HG03159 (cell line): ENCODE results near the gene SCD5.

Source experiments
- ATAC-seq: cut with Tn5 transposase; IDR thresholded peaks from one replicate; pipeline ENCODE4 v1.9.1; 2021; ENCODE audit warnings: mild to moderate bottlenecking, moderate library complexity; ENCODE audit not compliant: unreplicated experiment

Gene SCD5

GRCh38 chr4:82773057-82773456, 25.5 kb downstream of the SCD5 start:
- ATAC-seq, result no peak

- no peak for ATAC-seq
These were observed 28.0 kb downstream of the SCD5 start for GRCh38 chr4:82770607-82771006.

GRCh38 chr4:82765134-82765533, 33.5 kb downstream of the SCD5 start:
- no peak for ATAC-seq

- ATAC-seq, result no peak
These were observed 37.4 kb downstream of the SCD5 start for GRCh38 chr4:82761229-82761628.

- no peak for ATAC-seq
These were observed 39.6 kb downstream of the SCD5 start for GRCh38 chr4:82758701-82759685.

GRCh38 chr4:82756061-82756460, 42.5 kb downstream of the SCD5 start:
- ATAC-seq, result no peak

- ATAC-seq, result no peak
These were observed 42.9 kb downstream of the SCD5 start for GRCh38 chr4:82755650-82756049.

- ATAC-seq, result no peak
These were observed 44.0 kb downstream of the SCD5 start for GRCh38 chr4:82754513-82755165.

GRCh38 chr4:82753725-82754410, 44.7 kb downstream of the SCD5 start:
- no peak for ATAC-seq

- ATAC-seq, result no peak
These were observed 45.4 kb downstream of the SCD5 start for GRCh38 chr4:82753238-82753637.

- no peak for ATAC-seq
These were observed 49.7 kb downstream of the SCD5 start for GRCh38 chr4:82748810-82749470.

- ATAC-seq, result no peak
These were observed 50.7 kb downstream of the SCD5 start for GRCh38 chr4:82747686-82748575.

- ATAC-seq, result no peak
These were observed 51.7 kb downstream of the SCD5 start for GRCh38 chr4:82746705-82747574.

- ATAC-seq, result no peak
These were observed 53.3 kb downstream of the SCD5 start for GRCh38 chr4:82745173-82745842.

- ATAC-seq, result no peak
These were observed 54.2 kb downstream of the SCD5 start for GRCh38 chr4:82744284-82744968.

- no peak for ATAC-seq
These were observed 57.4 kb downstream of the SCD5 start for GRCh38 chr4:82741188-82741587.

GRCh38 chr4:82739287-82740190, 59.1 kb downstream of the SCD5 start:
- peak; percentile 99 for ATAC-seq
